A549 (cell line): ENCODE results near the gene ZFAND2B. TPM values are rescaled to one million over a fixed set of nuclear protein-coding genes. Genes with fewer than 3 reads are reported as not detected.

Source experiments
- ATAC-seq, 2 experiments: fragments of 200-7000 bp in 1 of 2; fragments of >200 bp in 1 of 2; cut with Nextera tagmentation in 1 of 2; cut with Tn5 transposase in 1 of 2; 3 replicates each; pipeline versions ENCODE4 v1.8.0 to v1.9.1; 2018 to 2020; ENCODE audit warnings: mild to moderate bottlenecking in 1 of 2, moderate library complexity in 1 of 2
- CTCF ChIA-PET: fragments of 300-600 bp; sonication (Branson Sonifier 250); formaldehyde crosslinking; extraction: SDS; loops from one replicate; lab custom pipeline; 2021; ENCODE audit warnings: antibody characterized with exemption, inconsistent platforms; lab: Yijun Ruan, JAX
- POLR2A ChIA-PET: fragments of 350-600 bp; formaldehyde crosslinking; extraction: SDS; loops from one replicate; lab custom pipeline; 2021; ENCODE audit warnings: antibody characterized with exemption, inconsistent platforms; lab: Yijun Ruan, JAX
- DNase-seq, 2 experiments: peaks; one replicate each; pipeline versions ENCODE4 v3.0.0 to v3.0.0-alpha.2; 2011 to 2016; ENCODE audit warnings: low read depth in 1 of 2, low spot score in 1 of 2
- FAIRE-seq: peaks from 2 replicates; lab custom pipeline; 2011; peaks lifted over from hg19 to GRCh38; lab: Jason Lieb, UNC
- H3K27ac ChIP-seq, 2 experiments: fragments of >200 bp; sonication (Bioruptor Twin); formaldehyde crosslinking; 3 replicates each; pipeline ENCODE4 v1.5.1; 2016 to 2017
- H3K4me1 ChIP-seq: fragments of >200 bp; sonication (Bioruptor Twin); formaldehyde crosslinking; 3 replicates; pipeline ENCODE4 v1.6.1; 2016
- H3K4me2 ChIP-seq: fragments of >200 bp; sonication (Bioruptor Twin); formaldehyde crosslinking; 3 replicates; pipeline ENCODE4 v1.6.1; 2016
- H3K4me3 ChIP-seq: fragments of >200 bp; sonication (Bioruptor Twin); formaldehyde crosslinking; 3 replicates; pipeline ENCODE4 v1.5.1; 2016
- H3K9me3 ChIP-seq: fragments of >200 bp; sonication (Bioruptor Twin); formaldehyde crosslinking; 3 replicates; pipeline ENCODE4 v1.6.1; 2016
- CBX2 ChIP-seq: fragments of 200-600 bp; sonication (generic); IDR thresholded peaks from 2 replicates; pipeline ENCODE4 v1.6.1; 2016; ENCODE audit warnings: low read depth, mild to moderate bottlenecking, borderline replicate concordance
- CBX8 ChIP-seq: fragments of 200-600 bp; sonication (generic); IDR thresholded peaks from 2 replicates; pipeline ENCODE4 v1.6.1; 2016
- CEBPB ChIP-seq, 2 experiments: fragments of >200 bp in 1 of 2; sonication (Bioruptor Twin) in 1 of 2; formaldehyde crosslinking in 1 of 2; IDR thresholded peaks; 2 replicates each; pipeline ENCODE4 v1.6.1; 2012 to 2016
- ESRRA ChIP-seq: fragments of 150-350 bp; IDR thresholded peaks from 2 replicates; pipeline ENCODE4 v1.6.1; 2014; ENCODE audit warnings: mild to moderate bottlenecking, low read length, borderline replicate concordance
- FOSB ChIP-seq: fragments of 250-450 bp; sonication (Bioruptor Pico); IDR thresholded peaks from 2 replicates; pipeline ENCODE4 v1.5.0; 2020; ENCODE audit warnings: mild to moderate bottlenecking, moderate library complexity
- HEYL ChIP-seq: fragments of 250-450 bp; sonication (Bioruptor Pico); IDR thresholded peaks from 2 replicates; pipeline ENCODE4 v1.8.0; 2021; ENCODE audit warnings: mild to moderate bottlenecking, moderate library complexity
- HOXB13 ChIP-seq: fragments of 250-450 bp; sonication (Bioruptor Pico); IDR thresholded peaks from 2 replicates; pipeline ENCODE4 v1.5.0; 2020; ENCODE audit warnings: low read depth, mild to moderate bottlenecking, moderate library complexity
- JUN ChIP-seq, 2 experiments: fragments of >200 bp; sonication (Bioruptor Twin); formaldehyde crosslinking; IDR thresholded peaks; 2 replicates in 1 of 2; 3 replicates in 1 of 2; pipeline ENCODE4 v1.6.1; 2016 to 2017
- KDM1A ChIP-seq: fragments of 200-600 bp; sonication (generic); IDR thresholded peaks from 2 replicates; pipeline ENCODE4 v1.6.1; 2016; ENCODE audit warnings: low read depth, mild to moderate bottlenecking
- NPAS2 ChIP-seq: fragments of 250-450 bp; sonication (Bioruptor Pico); IDR thresholded peaks from 2 replicates; pipeline ENCODE4 v1.8.0; 2022; ENCODE audit warnings: mild to moderate bottlenecking, moderate library complexity, borderline replicate concordance
- NR3C1 ChIP-seq: fragments of >200 bp; sonication (Bioruptor Twin); formaldehyde crosslinking; IDR thresholded peaks from 3 replicates; pipeline ENCODE4 v1.6.1; 2017
- PBX3 ChIP-seq: IDR thresholded peaks from 2 replicates; pipeline ENCODE4 v1.6.1; 2012
- POLR2A ChIP-seq: IDR thresholded peaks from 2 replicates; pipeline ENCODE4 v1.6.1; 2012; ENCODE audit warnings: mild to moderate bottlenecking, low read length
- RAD21 ChIP-seq, 2 experiments: fragments of >200 bp in 1 of 2; sonication (Bioruptor Twin) in 1 of 2; formaldehyde crosslinking in 1 of 2; IDR thresholded peaks in 1 of 2; conservative IDR thresholded peaks in 1 of 2; 2 replicates in 1 of 2; 3 replicates in 1 of 2; pipeline ENCODE4 v1.6.1; 2012 to 2018; ENCODE audit warnings: inconsistent platforms in 1 of 2
- RARB ChIP-seq: fragments of 250-450 bp; sonication (Bioruptor Pico); IDR thresholded peaks from 2 replicates; pipeline ENCODE4 v1.8.0; 2021; ENCODE audit warnings: mild to moderate bottlenecking, moderate library complexity
- REST ChIP-seq: fragments of 200-600 bp; sonication (generic); IDR thresholded peaks from 2 replicates; pipeline ENCODE4 v1.6.1; 2016; ENCODE audit warnings: antibody characterized with exemption, mild to moderate bottlenecking, moderate library complexity
- RFX5 ChIP-seq: fragments of 450-650 bp; IDR thresholded peaks from 2 replicates; pipeline ENCODE4 v1.7.1; 2014; ENCODE audit warnings: antibody characterized with exemption, mild to moderate bottlenecking, moderate library complexity
- SMC3 ChIP-seq: fragments of >200 bp; sonication (Bioruptor Twin); formaldehyde crosslinking; IDR thresholded peaks from 3 replicates; pipeline ENCODE4 v1.6.1; 2018; ENCODE audit warnings: inconsistent platforms
- TFCP2L1 ChIP-seq: fragments of 250-450 bp; sonication (Bioruptor Pico); IDR thresholded peaks from 2 replicates; pipeline ENCODE4 v1.5.0; 2021; ENCODE audit warnings: mild to moderate bottlenecking
- TP53 ChIP-seq: fragments of 250-450 bp; sonication (Bioruptor Pico); IDR thresholded peaks from 2 replicates; pipeline ENCODE4 v1.5.0; 2021; ENCODE audit warnings: mild to moderate bottlenecking, moderate library complexity
- WGBS: methylation state at CpG from one replicate; pipeline ENCODE4 v1.1.6; 2017; ENCODE audit errors: missing lambda C conversion rate; 5-methylcytosine and 5-hydroxymethylcytosine counted together
- polyA plus RNA-seq, 4 experiments: library from polyadenylated mRNA; depleted of rRNA in 3 of 4; stranded (reverse); fragments of >200 nt; fragmentation: RNase III in 1 of 4; extraction: RNeasy Plus Mini Kit Qiagen cat#74134 plus additional on column Dnase treatment in 1 of 4; gene quantifications; 2 replicates in 3 of 4; 3 replicates in 1 of 4; pipeline ENCODE4 v1.2.3, GENCODE V29; 2011 to 2017
- TF ChIP-seq, protein P1 (sequence below): fragments of 250-450 bp; sonication (Bioruptor Pico); IDR thresholded peaks from 2 replicates; pipeline ENCODE4 v1.5.0; 2020; ENCODE audit warnings: low read depth, mild to moderate bottlenecking, moderate library complexity
- TF ChIP-seq, protein P2 (sequence below): fragments of >200 bp; sonication (Bioruptor Twin); formaldehyde crosslinking; IDR thresholded peaks from 3 replicates; pipeline ENCODE4 v1.6.1; 2016

The ZFAND2B gene
- polyA plus RNA-seq, 2 of the 4 experiments (the other 2 are of a cell fraction) = 21.2 to 29.1 TPM

DNA sequence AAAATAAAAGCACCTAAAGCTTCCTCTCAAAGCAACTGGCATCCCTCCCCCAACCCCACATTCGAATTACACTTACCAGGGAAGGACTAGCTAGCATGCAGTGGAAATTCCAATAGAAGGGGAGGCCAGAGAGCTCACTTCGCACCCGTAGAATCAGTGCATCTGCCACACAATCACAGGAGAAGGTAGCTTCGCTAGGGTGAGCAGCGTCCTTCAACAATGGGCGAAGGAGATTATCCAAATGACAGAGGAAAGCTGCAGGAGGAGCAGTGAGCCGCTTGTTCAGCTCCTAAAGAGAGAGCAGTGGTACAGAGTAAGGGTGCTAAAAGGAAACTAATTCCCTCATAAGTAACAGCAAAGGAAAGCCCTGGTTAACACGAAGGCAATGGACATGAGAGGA, 49.2 kb upstream of the ZFAND2B start:
- ATAC-seq (no peak), DNase-seq (no peak), FAIRE-seq (no peak)
- Histone ChIP-seq H3K9me3 (no peaks in the 10 kb centered on the region), H3K4me3 (no peak overlapping the region), H3K4me2 (no peak overlapping the region), H3K27ac (no peak overlapping the region), H3K4me1 (peaks cover 9% of the 10 kb centered on the region)
- ChIA-PET CTCF (interaction anchor here (0.6 to 21.6 kb wide), 15 partner anchors 16 to 281 kb away, joined by 3 to 332 read pairs (median 9); partner anchors contain the start of genes CNPPD1, IHH and SLC23A3), POLR2A (interaction anchor here (0.6 kb wide), 1 partner anchor 231 kb away, joined by 3 read pairs; no protein-coding TSS in a partner anchor)
- 82% methylated on average over 8 of the region's 8 CpGs for WGBS
- TF ChIP-seq JUN (IDR thresholded peaks at IDR 0.05) (no peak), NPAS2 (CRISPR knock-in tag) (no peak), SMC3 (no peak), REST (no peak)

DNA sequence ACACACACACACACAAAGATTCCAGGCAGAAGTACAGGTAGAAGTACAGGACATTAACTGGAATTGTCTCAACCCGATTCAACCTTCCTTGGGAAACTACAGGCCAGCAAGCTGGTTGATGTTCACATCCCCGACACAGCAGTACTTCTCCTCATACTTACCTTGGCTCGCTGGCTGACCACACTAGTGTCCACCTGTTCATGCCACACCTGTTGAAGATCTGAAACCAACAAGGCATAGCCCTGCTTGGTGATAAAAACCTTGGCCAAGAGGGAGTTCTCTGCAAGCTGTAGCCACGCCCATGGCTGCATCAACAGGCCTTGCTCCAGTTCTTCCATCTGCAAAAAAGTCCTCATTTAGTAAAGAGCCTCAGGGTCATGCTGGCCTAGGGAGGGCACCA, 48.6 kb upstream of the ZFAND2B start:
- H3K4me1 ChIP-seq = peaks cover 9% of the 10 kb centered on the region
- H3K9me3 ChIP-seq = no peaks in the 10 kb centered on the region
- WGBS = 86% methylated on average over 4 of the region's 4 CpGs
- ATAC-seq = no peak
- no peak overlapping the region for H3K4me3 ChIP-seq
- TF ChIP-seq, protein P1, sequence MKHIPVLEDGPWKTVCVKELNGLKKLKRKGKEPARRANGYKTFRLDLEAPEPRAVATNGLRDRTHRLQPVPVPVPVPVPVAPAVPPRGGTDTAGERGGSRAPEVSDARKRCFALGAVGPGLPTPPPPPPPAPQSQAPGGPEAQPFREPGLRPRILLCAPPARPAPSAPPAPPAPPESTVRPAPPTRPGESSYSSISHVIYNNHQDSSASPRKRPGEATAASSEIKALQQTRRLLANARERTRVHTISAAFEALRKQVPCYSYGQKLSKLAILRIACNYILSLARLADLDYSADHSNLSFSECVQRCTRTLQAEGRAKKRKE (CRISPR knock-in tag) = no peak
- TF ChIP-seq PBX3 (no peak), ESRRA (no peak), NR3C1 (no peak), CBX2 (no peak), SMC3 (no peak), CEBPB (IDR thresholded peaks at IDR 0.05) (no peak), TP53 (CRISPR knock-in tag) (no peak), KDM1A (no peak), FOSB (CRISPR knock-in tag) (no peak), REST (no peak), POLR2A (no peak), CBX8 (no peak), RAD21 (conservative IDR thresholded peaks at IDR 0.05 in 1 of 2, IDR thresholded peaks at IDR 0.05 in 1 of 2) (no peak), HOXB13 (CRISPR knock-in tag) (no peak), HEYL (no peak), RARB (CRISPR knock-in tag) (no peak), RFX5 (no peak), TFCP2L1 (no peak)
- TF ChIP-seq, protein P2, sequence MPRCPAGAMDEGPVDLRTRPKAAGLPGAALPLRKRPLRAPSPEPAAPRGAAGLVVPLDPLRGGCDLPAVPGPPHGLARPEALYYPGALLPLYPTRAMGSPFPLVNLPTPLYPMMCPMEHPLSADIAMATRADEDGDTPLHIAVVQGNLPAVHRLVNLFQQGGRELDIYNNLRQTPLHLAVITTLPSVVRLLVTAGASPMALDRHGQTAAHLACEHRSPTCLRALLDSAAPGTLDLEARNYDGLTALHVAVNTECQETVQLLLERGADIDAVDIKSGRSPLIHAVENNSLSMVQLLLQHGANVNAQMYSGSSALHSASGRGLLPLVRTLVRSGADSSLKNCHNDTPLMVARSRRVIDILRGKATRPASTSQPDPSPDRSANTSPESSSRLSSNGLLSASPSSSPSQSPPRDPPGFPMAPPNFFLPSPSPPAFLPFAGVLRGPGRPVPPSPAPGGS = no peak
- FAIRE-seq = no peak
- H3K4me2 ChIP-seq = no peak overlapping the region
- no peak for DNase-seq
- POLR2A ChIA-PET = interaction anchor here (0.6 kb wide), 1 partner anchor 230 kb away, joined by 3 read pairs; no protein-coding TSS in a partner anchor
- no peak overlapping the region for H3K27ac ChIP-seq
- CTCF ChIA-PET = interaction anchor here (0.6 to 21.6 kb wide), 20 partner anchors 8 to 414 kb away, joined by 3 to 332 read pairs (median 6); partner anchors contain the start of genes CNPPD1, IHH, INHA and SLC23A3
